Fibroblast of skin of left quadriceps (primary cell): Measurements from ENCODE around the gene HLCS.
A peak's percentile ranks its signal among the peaks of the same experiment; 100 is the strongest.
"Not testable (repeated sequence)": the region's sequence is repeated elsewhere in the genome, so short reads cannot be mapped to it uniquely, and the experiment has no call there.

ENCODE experiments used
- DNase-seq, 2 experiments: peaks; one replicate each; pipeline ENCODE4 v3.0.0-alpha.2; 2013; ENCODE audit warnings: low read depth in 2 of 2

The HLCS gene

GRCh38 chr21:36959020-36959835 is 7.2 kb downstream of the HLCS start:
- DNase-seq = no peak

DNA sequence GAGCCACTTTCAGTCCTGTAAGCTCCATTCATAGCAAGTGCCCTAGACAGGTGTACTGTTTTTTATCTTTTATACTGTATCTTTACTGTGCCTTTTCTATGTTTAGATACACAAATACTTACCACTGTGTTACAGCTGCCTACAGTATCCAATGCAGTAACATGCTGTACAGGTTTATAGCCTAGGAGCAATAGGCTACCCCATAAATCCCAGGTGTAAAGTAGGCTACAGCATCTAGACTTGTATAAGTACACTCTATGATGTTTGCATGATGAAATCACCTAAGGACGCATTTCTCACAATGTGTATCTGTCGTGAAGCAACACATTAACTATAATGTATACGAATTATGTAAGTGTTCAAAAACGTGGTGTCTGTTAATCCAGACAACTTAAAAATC is 10.7 kb downstream of the HLCS start:
- no peak for DNase-seq

- not testable (repeated sequence) for DNase-seq
Observed at GRCh38 chr21:36952331-36952730, 14.1 kb downstream of the HLCS start.

GRCh38 chr21:36949171-36950141 is 17.0 kb downstream of the HLCS start:
- DNase-seq = no peak

DNA sequence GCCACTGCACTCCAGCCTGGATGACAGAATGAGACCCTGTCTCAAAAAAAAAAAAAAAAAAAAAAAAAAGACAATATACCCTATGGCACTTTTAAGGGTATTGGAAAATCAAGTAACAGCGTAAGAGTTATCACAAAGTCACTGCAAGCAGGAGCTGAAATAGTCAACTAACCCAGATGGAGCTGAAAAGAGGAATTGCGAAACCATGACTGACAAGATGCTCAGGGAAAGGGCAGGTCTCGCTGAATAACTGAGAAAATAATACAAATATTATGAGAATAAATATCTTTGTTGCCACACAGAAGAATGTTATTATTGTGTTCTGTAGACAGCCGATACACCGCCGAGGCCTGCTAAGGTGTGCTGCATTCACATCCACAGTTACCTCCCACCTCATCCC is 17.8 kb downstream of the HLCS start:
- DNase-seq = no peak

GRCh38 chr21:36946949-36947356 is 19.5 kb downstream of the HLCS start:
- no peak for DNase-seq

- DNase-seq = no peak
Observed at GRCh38 chr21:36945496-36946138, 20.9 kb downstream of the HLCS start.

DNA sequence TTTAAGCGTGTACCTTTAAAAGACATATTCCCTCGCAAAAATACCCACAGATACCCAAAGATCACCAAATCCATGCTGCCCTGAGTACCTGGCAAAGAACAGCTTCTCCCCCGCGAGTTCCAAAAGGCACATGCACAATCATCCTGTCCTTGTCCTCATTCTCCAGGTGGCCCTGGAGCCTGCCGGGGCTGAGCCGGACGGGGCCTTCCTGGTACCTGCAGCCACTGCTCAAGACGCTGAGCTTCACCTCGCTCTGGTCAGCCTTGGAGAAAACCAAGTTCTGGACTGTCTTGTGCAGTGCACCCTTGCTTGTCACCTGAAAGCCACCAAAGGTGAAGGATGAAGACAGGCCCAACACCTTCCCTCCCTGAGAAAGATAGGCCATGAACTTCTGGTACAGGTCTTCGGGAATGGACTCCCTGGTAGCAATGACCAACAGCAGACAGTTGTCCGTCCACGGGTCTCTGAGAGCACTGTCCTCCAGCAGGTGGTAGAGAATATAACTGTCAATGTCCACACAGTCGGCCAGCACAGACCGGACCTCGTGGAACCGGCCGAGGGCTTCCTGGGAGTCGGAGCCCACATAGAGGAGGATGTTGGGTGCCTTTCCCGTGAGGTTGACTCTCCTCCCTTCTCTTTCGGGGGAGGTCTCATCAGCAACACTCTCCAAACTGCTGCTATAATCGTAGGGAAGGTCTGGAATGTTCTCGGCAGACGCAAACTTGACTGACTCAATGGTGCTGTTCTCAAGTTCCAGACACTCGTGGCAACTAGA is 29.9 kb downstream of the HLCS start:
- DNase-seq = no peak

- no peak for DNase-seq
Observed at GRCh38 chr21:36934864-36935420, 31.5 kb downstream of the HLCS start.

- no peak for DNase-seq
Observed at GRCh38 chr21:36932161-36932816, 34.2 kb downstream of the HLCS start.

GRCh38 chr21:36929622-36930021 is 36.8 kb downstream of the HLCS start:
- DNase-seq = no peak

GRCh38 chr21:36928960-36929359 is 37.5 kb downstream of the HLCS start:
- no peak for DNase-seq

- peak; percentile 86 for DNase-seq
Observed at GRCh38 chr21:36927719-36928117, 38.8 kb downstream of the HLCS start.

DNA sequence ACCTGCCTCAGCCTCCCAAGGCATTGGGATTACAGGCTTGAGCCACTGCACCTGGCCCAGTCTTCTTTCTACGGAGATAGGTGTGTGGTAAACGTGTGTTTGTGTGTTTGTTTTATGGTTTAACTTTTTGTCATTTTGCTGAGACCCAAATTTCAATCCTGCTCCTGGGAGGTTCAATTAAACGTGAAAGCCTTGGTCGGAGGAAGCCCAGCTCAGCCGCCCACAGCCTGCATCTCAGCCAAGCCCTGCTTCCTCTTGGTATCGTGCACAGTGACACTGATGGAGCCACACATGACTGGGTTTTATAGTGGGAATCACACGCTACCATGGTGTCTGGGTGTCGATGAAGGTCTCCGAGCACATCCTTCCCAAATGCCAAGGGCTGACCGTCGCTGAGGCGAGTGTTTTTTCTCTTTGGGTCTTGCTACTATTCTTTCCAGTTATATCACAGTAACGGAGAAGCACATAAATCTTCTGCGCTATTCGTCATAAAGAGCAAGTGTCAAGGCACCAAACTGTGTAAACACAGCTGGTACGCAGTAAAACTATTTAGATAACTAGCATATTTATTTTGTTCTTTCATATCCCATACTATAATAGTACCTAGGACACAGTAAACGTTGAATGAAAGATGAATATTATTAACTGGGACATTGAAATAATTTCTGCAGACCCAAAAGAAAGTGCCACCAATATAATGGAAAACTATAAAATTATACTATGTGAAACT is 39.3 kb downstream of the HLCS start:
- DNase-seq = no peak

- DNase-seq = no peak
Observed at GRCh38 chr21:36923270-36923669, 43.2 kb downstream of the HLCS start.

DNA sequence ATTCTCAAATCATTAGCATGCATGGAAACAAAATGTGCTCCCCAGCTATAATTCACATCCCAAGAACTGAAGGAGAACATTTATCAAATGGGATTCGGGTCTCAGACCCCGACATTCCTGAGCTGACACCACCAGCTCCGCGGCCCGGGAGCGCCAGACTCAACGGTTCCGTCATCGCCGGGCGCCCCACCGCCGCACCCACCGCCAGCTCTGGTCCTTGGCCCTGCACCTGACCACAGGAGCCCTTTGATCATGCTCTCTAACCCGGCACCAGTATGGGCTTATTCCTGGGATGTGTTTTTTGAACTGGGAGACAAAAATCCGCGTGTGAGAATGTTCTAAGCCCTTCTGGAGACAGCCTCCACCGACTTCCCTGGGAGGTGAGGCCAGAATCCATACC is 43.6 kb downstream of the HLCS start:
- no peak for DNase-seq

- DNase-seq = no peak
Observed at GRCh38 chr21:36918291-36918690, 48.2 kb downstream of the HLCS start.

- DNase-seq = peak in 1 of 2 experiments; percentile 22
Observed at GRCh38 chr21:36917471-36918158, 48.9 kb downstream of the HLCS start.

GRCh38 chr21:36916718-36917117 is 49.8 kb downstream of the HLCS start:
- DNase-seq = no peak
